Dendritic cell treated with granulocyte-macrophage colony-stimulating factor and Interleukin-4, amounts not matched to agents 40 ng/mL and 50 ng/mL, for 4 days (primary cell): Measurements from ENCODE around the gene TCERG1L.
"Not testable (repeated sequence)": the region's sequence is repeated elsewhere in the genome, so short reads cannot be mapped to it uniquely, and the experiment has no call there.

Experiments used
- H3K27ac Mint-ChIP-seq: one replicate; pipeline ENCODE4 v1.8.0; 2022; ENCODE audit warnings: mild to moderate bottlenecking, mixed read lengths
- H3K27me3 Mint-ChIP-seq: one replicate; pipeline ENCODE4 v1.8.0; 2022; ENCODE audit warnings: mild to moderate bottlenecking, mixed read lengths
- H3K36me3 Mint-ChIP-seq: one replicate; pipeline ENCODE4 v1.8.0; 2022; ENCODE audit warnings: low read depth, mixed read lengths
- H3K4me1 Mint-ChIP-seq: one replicate; pipeline ENCODE4 v1.8.0; 2022; ENCODE audit warnings: low read depth, mixed read lengths
- H3K4me3 Mint-ChIP-seq: one replicate; pipeline ENCODE4 v1.8.0; 2022; ENCODE audit warnings: mild to moderate bottlenecking, moderate library complexity, mixed read lengths
- H3K9me3 Mint-ChIP-seq: one replicate; pipeline ENCODE4 v1.8.0; 2022; ENCODE audit warnings: mixed read lengths
- intact Hi-C: fragments of 100-400 bp; cut with micrococcal nuclease; formaldehyde crosslinking; loops from one replicate; pipeline ENCODE4 v1.15.0; 2022

TCERG1L gene

GRCh38 chr10:131145756-131146155, 165.8 kb downstream of the TCERG1L start:
- no peaks in the 10 kb centered on the region for H3K36me3 Mint-ChIP-seq
- no peaks in the 10 kb centered on the region for H3K4me1 Mint-ChIP-seq
- H3K4me3 Mint-ChIP-seq, result no peak overlapping the region
- intact Hi-C loops, result no loop called here
- H3K27me3 Mint-ChIP-seq, result no peaks in the 10 kb centered on the region
- no peak overlapping the region for H3K27ac Mint-ChIP-seq
- H3K9me3 Mint-ChIP-seq, result peaks cover 5% of the 10 kb centered on the region

GRCh38 chr10:131144711-131145375, 166.7 kb downstream of the TCERG1L start:
- no peak overlapping the region for H3K27ac Mint-ChIP-seq
- H3K4me3 Mint-ChIP-seq, result no peak overlapping the region
- no peaks in the 10 kb centered on the region for H3K27me3 Mint-ChIP-seq
- H3K36me3 Mint-ChIP-seq, result no peaks in the 10 kb centered on the region
- intact Hi-C loops, result no loop called here
- H3K9me3 Mint-ChIP-seq, result no peaks in the 10 kb centered on the region
- H3K4me1 Mint-ChIP-seq, result no peaks in the 10 kb centered on the region

- no peaks in the 10 kb centered on the region for H3K9me3 Mint-ChIP-seq
- intact Hi-C loops, result no loop called here
- H3K27ac Mint-ChIP-seq, result no peak overlapping the region
- no peaks in the 10 kb centered on the region for H3K4me1 Mint-ChIP-seq
- no peaks in the 10 kb centered on the region for H3K36me3 Mint-ChIP-seq
- no peaks in the 10 kb centered on the region for H3K27me3 Mint-ChIP-seq
- no peak overlapping the region for H3K4me3 Mint-ChIP-seq
These were observed 167.3 kb downstream of the TCERG1L start for GRCh38 chr10:131144196-131144595.

GRCh38 chr10:131143425-131144165, 167.9 kb downstream of the TCERG1L start:
- H3K4me3 Mint-ChIP-seq, result no peak overlapping the region
- no peak overlapping the region for H3K27ac Mint-ChIP-seq
- H3K9me3 Mint-ChIP-seq, result no peaks in the 10 kb centered on the region
- H3K27me3 Mint-ChIP-seq, result no peaks in the 10 kb centered on the region
- H3K4me1 Mint-ChIP-seq, result no peaks in the 10 kb centered on the region
- H3K36me3 Mint-ChIP-seq, result no peaks in the 10 kb centered on the region
- intact Hi-C loops, result no loop called here

- intact Hi-C loops, result no loop called here
- Mint-ChIP-seq H3K27ac (no peak overlapping the region), H3K9me3 (no peaks in the 10 kb centered on the region), H3K4me3 (no peak overlapping the region), H3K4me1 (no peaks in the 10 kb centered on the region), H3K27me3 (no peaks in the 10 kb centered on the region), H3K36me3 (no peaks in the 10 kb centered on the region)
These were observed 168.8 kb downstream of the TCERG1L start for GRCh38 chr10:131142517-131143380.

GRCh38 chr10:131141645-131142516, 169.6 kb downstream of the TCERG1L start:
- Mint-ChIP-seq H3K36me3 (no peaks in the 10 kb centered on the region), H3K4me3 (no peak overlapping the region), H3K9me3 (no peaks in the 10 kb centered on the region), H3K27ac (no peak overlapping the region), H3K27me3 (no peaks in the 10 kb centered on the region), H3K4me1 (no peaks in the 10 kb centered on the region)
- intact Hi-C loops, result no loop called here

- intact Hi-C loops, result no loop called here
These were observed 170.3 kb downstream of the TCERG1L start for GRCh38 chr10:131141207-131141606.

GRCh38 chr10:131140606-131141005, 170.9 kb downstream of the TCERG1L start:
- Mint-ChIP-seq H3K4me1 (no peaks in the 10 kb centered on the region), H3K27me3 (no peaks in the 10 kb centered on the region), H3K27ac (no peak overlapping the region), H3K4me3 (no peak overlapping the region), H3K36me3 (no peaks in the 10 kb centered on the region), H3K9me3 (no peaks in the 10 kb centered on the region)
- intact Hi-C loops, result no loop called here

More at GRCh38 chr10:131141207-131141606, 170.3 kb downstream of the TCERG1L start:
- no peaks in the 10 kb centered on the region for H3K4me1 Mint-ChIP-seq
- H3K27ac Mint-ChIP-seq, result no peak overlapping the region
- no peaks in the 10 kb centered on the region for H3K9me3 Mint-ChIP-seq
- no peaks in the 10 kb centered on the region for H3K27me3 Mint-ChIP-seq
- no peak overlapping the region for H3K4me3 Mint-ChIP-seq
- H3K36me3 Mint-ChIP-seq, result no peaks in the 10 kb centered on the region

- Mint-ChIP-seq H3K27me3 (no peaks in the 10 kb centered on the region), H3K4me1 (no peaks in the 10 kb centered on the region), H3K27ac (no peak overlapping the region), H3K4me3 (no peak overlapping the region), H3K36me3 (no peaks in the 10 kb centered on the region), H3K9me3 (no peaks in the 10 kb centered on the region)
- intact Hi-C loops, result no loop called here
These were observed 174.3 kb downstream of the TCERG1L start for GRCh38 chr10:131137223-131137622.

- H3K4me1 Mint-ChIP-seq, H3K9me3 Mint-ChIP-seq, H3K36me3 Mint-ChIP-seq, H3K27ac Mint-ChIP-seq, H3K27me3 Mint-ChIP-seq, intact Hi-C loops, H3K4me3 Mint-ChIP-seq: not testable (repeated sequence)
These were observed 175.2 kb downstream of the TCERG1L start for GRCh38 chr10:131136336-131136735.

GRCh38 chr10:131135716-131136115, 175.8 kb downstream of the TCERG1L start:
- H3K4me3 Mint-ChIP-seq, result no peak overlapping the region
- H3K36me3 Mint-ChIP-seq, result no peaks in the 10 kb centered on the region
- no peaks in the 10 kb centered on the region for H3K27me3 Mint-ChIP-seq
- H3K9me3 Mint-ChIP-seq, result no peaks in the 10 kb centered on the region
- intact Hi-C loops, result no loop called here
- no peak overlapping the region for H3K27ac Mint-ChIP-seq
- no peaks in the 10 kb centered on the region for H3K4me1 Mint-ChIP-seq

GRCh38 chr10:131134651-131135050, 176.9 kb downstream of the TCERG1L start:
- Mint-ChIP-seq H3K4me1 (no peaks in the 10 kb centered on the region), H3K36me3 (no peaks in the 10 kb centered on the region), H3K4me3 (no peak overlapping the region), H3K9me3 (no peaks in the 10 kb centered on the region), H3K27ac (no peak overlapping the region), H3K27me3 (no peaks in the 10 kb centered on the region)
- intact Hi-C loops, result no loop called here

- intact Hi-C loops, result no loop called here
- no peaks in the 10 kb centered on the region for H3K36me3 Mint-ChIP-seq
- H3K9me3 Mint-ChIP-seq, result no peaks in the 10 kb centered on the region
- H3K4me3 Mint-ChIP-seq, result no peak overlapping the region
- no peaks in the 10 kb centered on the region for H3K4me1 Mint-ChIP-seq
- no peaks in the 10 kb centered on the region for H3K27me3 Mint-ChIP-seq
- no peak overlapping the region for H3K27ac Mint-ChIP-seq
These were observed 177.4 kb downstream of the TCERG1L start for GRCh38 chr10:131134001-131134576.
